ENCODE results near the gene AP4M1.

AP4M1 gene

DNA sequence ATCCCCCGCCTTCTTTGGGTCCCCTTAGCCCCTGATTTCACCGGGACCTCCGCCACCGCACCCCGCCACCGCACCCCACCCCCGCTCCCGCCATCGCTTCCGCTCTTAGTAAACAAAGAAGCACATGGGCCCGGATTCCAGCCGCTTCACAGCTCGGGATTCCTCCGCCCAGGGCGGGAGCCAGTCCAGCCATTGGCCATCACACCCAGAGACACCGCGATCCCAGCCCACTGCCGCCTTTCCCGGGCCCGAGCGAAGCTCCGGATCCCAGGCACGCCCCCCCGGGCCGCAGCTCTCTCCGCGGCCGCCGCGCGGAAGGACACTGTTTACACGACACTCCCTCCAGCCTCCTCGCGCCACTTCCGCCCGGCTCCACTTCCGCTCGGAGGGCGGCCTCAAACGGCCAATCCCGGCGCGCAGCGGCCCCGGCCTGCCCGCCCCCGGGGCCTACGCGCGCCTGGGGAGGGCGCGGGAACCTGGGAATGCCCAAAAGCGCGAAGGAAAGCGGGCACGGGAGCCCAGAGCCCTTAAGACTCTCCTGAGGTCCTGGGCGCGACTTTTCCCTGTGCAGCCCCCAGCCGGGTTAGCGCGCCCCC is 925 bp upstream of the AP4M1 start:
- H3K4me2 ChIP-seq (ENCODE audit: low read depth, low read length) = peak overlapping the region; percentile 92
- peak overlapping the region; percentile 100 for H3K9ac ChIP-seq (ENCODE audit: low read length)
- H3K4me3 ChIP-seq (ENCODE audit: low read length) = peak overlapping the region; percentile 98
- 0 out of 2 replicates have a peak overlapping the region, but pooled peaks have one; percentile 36 for H2AFZ ChIP-seq (ENCODE audit: low read length)
- H3K9me2 ChIP-seq (replicated peaks; ENCODE audit: insufficient read depth, low read length) = no peaks in the 10 kb centered on the region
- H3K79me2 ChIP-seq (ENCODE audit: low read length) = peaks cover 57% of the 10 kb centered on the region
- H3K4me1 ChIP-seq (ENCODE audit: low read length) = peaks cover 12% of the 10 kb centered on the region
- peaks cover 29% of the 10 kb centered on the region for H3K36me3 ChIP-seq (replicated peaks; ENCODE audit: insufficient read depth, low read length)
- DNase-seq = peak; percentile 93
- H3K27ac ChIP-seq (ENCODE audit: low read length) = peak overlapping the region; percentile 95
- no peak for TF ChIP-seq EZH2 (optimal IDR thresholded peaks at IDR 0.05; ENCODE audit: low read depth, low read length)
- no peak for TF ChIP-seq EZH2phosphoT487 (IDR thresholded peaks at IDR 0.05; ENCODE audit: low read length)
- no peak for TF ChIP-seq CTCF (IDR thresholded peaks at IDR 0.05; ENCODE audit: low read length)
- no peaks in the 10 kb centered on the region for H3K9me3 ChIP-seq (replicated peaks; ENCODE audit: insufficient read depth, low read length)
- peaks cover 8% of the 10 kb centered on the region; the same call in 1 of the 2 replicates for H3F3A ChIP-seq (ENCODE audit: insufficient read depth, low read length)
- H3K27me3 ChIP-seq (replicated peaks; ENCODE audit: insufficient read depth, low read length) = no peaks in the 10 kb centered on the region
- peaks cover 9% of the 10 kb centered on the region; the same call in 1 of the 2 replicates for H4K20me1 ChIP-seq (ENCODE audit: insufficient read depth, low read length)

DNA sequence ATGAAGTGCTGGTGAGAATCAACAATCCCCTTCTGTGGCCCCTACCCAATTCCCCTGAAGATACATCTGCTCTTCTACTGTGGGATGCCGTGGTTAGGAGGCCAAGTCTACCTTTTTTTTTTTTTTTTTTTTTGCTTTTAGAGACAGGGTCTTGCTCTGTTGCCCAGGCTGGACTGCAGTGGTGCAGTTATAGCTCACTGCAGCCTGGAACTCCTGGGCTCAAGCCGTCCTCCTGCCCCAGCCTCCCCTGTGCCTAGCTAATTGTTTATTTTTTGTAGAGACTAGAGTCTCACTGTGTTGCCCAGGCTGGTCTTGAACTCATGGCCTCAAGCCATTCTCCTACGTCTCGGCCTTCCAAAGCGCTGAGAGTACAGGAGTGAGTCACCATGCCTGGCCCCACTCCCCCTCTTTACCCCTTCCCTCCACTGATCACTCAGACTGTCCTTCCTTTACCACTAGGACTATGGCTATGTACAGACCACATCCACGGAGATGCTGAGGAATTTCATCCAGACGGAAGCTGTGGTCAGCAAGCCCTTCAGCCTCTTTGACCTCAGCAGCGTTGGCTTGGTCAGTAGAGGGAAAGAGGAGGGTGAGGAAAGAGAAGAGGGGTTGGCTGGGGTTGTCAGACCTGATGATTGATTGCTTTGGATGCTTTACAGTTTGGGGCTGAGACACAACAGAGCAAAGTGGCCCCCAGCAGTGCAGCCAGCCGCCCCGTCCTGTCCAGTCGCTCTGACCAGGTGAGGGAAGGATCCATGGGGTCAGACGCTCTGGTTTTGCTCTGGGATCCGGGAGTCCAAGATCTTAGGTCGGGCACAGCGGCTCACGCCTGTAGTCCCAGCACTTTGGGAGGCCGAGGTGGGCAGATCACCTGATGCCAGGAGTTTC is 1.8 kb downstream of the AP4M1 start:
- Histone ChIP-seq H3K4me1 (ENCODE audit: low read length) (peaks cover 12% of the 10 kb centered on the region), H3F3A (ENCODE audit: insufficient read depth, low read length) (0 out of 2 replicates have a peak, but pooled peaks cover 4% of the 10 kb centered on the region), H3K36me3 (replicated peaks; ENCODE audit: insufficient read depth, low read length) (peaks cover 14% of the 10 kb centered on the region), H3K4me2 (ENCODE audit: low read depth, low read length) (no peak overlapping the region), H3K9ac (ENCODE audit: low read length) (no peak overlapping the region), H3K27me3 (replicated peaks; ENCODE audit: insufficient read depth, low read length) (no peaks in the 10 kb centered on the region), H3K9me2 (replicated peaks; ENCODE audit: insufficient read depth, low read length) (no peaks in the 10 kb centered on the region), H4K20me1 (ENCODE audit: insufficient read depth, low read length) (peaks cover 9% of the 10 kb centered on the region; the same call in 1 of the 2 replicates), H3K9me3 (replicated peaks; ENCODE audit: insufficient read depth, low read length) (no peaks in the 10 kb centered on the region), H3K4me3 (ENCODE audit: low read length) (no peak overlapping the region), H2AFZ (ENCODE audit: low read length) (no peak overlapping the region), H3K79me2 (ENCODE audit: low read length) (peaks cover 36% of the 10 kb centered on the region), H3K27ac (ENCODE audit: low read length) (no peak overlapping the region)
- DNase-seq = no peak
- TF ChIP-seq EZH2phosphoT487 (IDR thresholded peaks at IDR 0.05; ENCODE audit: low read length) (no peak), EZH2 (optimal IDR thresholded peaks at IDR 0.05; ENCODE audit: low read depth, low read length) (no peak), CTCF (IDR thresholded peaks at IDR 0.05; ENCODE audit: low read length) (no peak)

DNA sequence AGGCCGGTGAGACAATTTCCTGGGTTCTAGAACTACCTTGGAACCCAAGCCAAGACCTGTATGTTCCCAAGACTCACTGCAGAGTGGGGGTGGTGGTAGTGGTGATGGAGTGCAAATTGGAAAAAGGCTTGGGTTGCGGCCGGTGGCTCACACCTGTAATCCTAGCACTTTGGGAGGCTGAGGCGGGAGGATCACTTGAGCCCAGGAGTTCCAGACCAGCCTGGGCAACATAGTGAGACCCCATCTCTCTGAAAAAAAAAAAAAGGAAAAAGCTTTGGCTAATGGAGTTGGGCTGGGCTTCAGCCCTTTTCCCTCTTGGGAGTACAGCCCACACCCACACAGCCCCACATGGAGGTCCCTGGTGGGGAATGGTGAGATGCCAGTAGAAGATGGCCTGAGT is 4.1 kb downstream of the AP4M1 start:
- Histone ChIP-seq H3K36me3 (replicated peaks; ENCODE audit: insufficient read depth, low read length) (no peaks in the 10 kb centered on the region), H3K9ac (ENCODE audit: low read length) (no peak overlapping the region), H3K9me3 (replicated peaks; ENCODE audit: insufficient read depth, low read length) (no peaks in the 10 kb centered on the region), H3K79me2 (ENCODE audit: low read length) (peaks cover 12% of the 10 kb centered on the region), H2AFZ (ENCODE audit: low read length) (no peak overlapping the region), H3K9me2 (replicated peaks; ENCODE audit: insufficient read depth, low read length) (no peaks in the 10 kb centered on the region), H3K4me3 (ENCODE audit: low read length) (no peak overlapping the region), H3K4me2 (ENCODE audit: low read depth, low read length) (no peak overlapping the region), H3K27me3 (replicated peaks; ENCODE audit: insufficient read depth, low read length) (no peaks in the 10 kb centered on the region), H4K20me1 (ENCODE audit: insufficient read depth, low read length) (no peaks in the 10 kb centered on the region), H3K4me1 (ENCODE audit: low read length) (peaks cover 5% of the 10 kb centered on the region; the same call in 1 of the 2 replicates), H3K27ac (ENCODE audit: low read length) (no peak overlapping the region), H3F3A (ENCODE audit: insufficient read depth, low read length) (no peaks in the 10 kb centered on the region)
- no peak for DNase-seq
- no peak for TF ChIP-seq EZH2phosphoT487 (IDR thresholded peaks at IDR 0.05; ENCODE audit: low read length)
- no peak for TF ChIP-seq EZH2 (optimal IDR thresholded peaks at IDR 0.05; ENCODE audit: low read depth, low read length)
- TF ChIP-seq CTCF (IDR thresholded peaks at IDR 0.05; ENCODE audit: low read length) = no peak

All from MM.1S (cell line).